Retina (tissue), 1 donor: ENCODE results near the gene SNTB2.
"Not testable (repeated sequence)": the region's sequence is repeated elsewhere in the genome, so short reads cannot be mapped to it uniquely, and the experiment has no call there.

Source experiments
- DNase-seq: peaks from one replicate; pipeline ENCODE4 v3.0.0-alpha.2; 2016

Gene SNTB2

DNA sequence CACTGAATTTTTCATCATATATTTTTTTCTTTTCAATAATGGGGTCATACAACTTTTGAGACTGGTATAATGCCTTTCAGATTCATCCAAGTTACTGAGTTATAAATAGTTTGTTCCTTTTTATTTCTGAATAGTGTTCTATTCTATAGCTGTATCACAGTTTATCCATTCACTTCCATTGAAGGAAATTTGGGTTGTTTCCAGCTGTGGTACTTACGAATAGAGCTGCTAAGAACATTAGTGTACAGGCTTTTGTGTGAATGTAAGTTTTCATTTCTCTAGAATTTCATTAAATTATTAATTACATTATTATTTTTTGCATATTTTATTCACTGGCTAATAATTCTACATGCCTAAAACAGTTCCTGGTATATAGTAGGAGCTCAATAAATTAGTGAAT lies 52.9 kb downstream of the SNTB2 start:
- DNase-seq = no peak

DNA sequence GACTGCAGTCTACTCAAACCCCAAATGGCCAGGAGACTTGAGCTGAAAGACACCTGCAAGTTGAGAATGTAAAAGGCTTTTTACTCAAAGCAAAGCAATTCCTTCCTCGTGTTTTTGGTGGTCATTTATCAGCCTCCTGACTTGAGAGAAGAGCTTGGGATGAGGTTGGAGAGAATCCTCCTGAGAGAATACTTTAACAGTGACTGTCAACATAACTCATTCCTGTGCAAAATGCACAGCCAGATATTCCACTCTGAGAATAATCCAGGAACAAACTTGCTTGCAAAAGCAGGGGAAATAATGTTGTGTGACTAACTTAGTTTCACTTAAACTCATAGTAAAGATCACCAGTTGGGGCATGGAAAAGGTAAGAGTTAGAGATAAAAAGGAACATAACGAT lies 53.4 kb downstream of the SNTB2 start:
- no peak for DNase-seq

DNA sequence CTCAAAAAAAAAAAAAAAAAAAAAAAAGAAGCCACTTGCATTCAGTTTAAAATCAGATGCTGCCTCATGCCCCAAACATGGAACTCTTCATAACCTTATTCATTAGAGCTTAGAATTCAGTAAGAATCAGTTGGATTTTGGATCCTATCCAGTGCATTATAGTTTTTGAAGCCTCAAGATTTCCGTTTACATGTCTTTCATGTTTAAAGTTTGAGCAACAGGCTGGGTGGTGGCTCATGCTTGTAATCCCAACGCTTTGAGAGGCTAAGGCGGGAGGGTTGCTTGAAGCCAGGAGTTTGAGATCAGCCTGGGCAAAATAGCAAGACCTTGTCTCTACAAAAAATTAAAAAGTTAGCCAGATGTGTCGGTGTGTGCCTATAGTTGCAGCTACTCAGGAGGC lies 55.0 kb downstream of the SNTB2 start:
- no peak for DNase-seq

DNA sequence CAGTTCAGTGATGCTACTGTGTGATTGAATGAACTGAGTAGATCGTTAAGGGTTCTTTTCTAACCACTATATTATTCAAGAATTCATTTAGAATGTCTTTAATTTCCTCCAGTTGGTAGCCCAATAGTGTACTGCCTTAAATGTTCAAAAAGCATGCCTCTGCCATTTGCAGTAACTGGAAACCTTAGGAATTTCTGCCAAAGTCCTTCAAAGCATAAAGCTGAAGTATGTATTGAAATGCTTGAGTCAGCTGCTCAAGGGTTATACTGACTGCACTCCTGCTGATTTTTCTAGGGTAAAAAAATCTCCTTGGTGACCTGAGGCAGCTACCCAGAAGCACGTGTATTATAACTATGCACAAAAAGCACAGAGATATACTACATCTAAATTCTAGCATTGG lies 56.5 kb downstream of the SNTB2 start:
- no peak for DNase-seq

DNA sequence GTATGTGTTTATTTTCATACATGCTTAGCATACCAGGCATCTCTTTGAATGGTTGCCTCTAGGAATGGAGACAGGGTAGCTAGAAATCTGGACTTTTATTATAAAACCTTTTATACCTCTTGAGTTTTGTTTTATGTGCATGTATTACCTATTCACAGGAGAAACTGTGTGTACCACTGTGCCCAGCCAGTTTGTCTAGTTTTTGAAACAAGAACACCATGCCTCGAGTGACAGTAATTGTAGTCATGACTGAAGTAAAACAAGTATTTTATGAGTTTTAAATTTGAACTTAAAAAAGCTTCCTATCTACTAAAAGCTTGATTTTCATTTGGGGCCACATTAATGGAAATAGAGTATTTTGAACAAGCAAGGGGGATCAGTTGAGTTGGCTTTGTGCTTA lies 57.4 kb downstream of the SNTB2 start:
- no peak for DNase-seq

DNA sequence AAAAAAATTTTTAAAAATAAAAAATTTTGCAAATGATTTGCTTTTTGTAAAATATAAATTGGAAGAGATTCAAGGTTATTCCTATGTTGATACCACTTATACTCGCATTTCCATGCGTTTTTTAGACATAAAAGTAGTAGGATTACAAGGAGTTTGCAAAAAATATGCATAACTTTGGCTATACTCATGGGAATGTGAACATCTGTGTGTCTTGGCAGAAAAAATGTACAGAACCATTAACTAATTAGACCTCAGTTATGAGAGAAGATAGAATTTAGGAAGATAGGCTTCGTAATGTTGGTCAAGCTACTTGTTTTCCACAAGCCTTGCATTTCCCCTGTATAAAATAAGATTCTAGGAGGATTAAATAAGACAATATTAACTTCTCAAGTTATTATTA lies 63.1 kb downstream of the SNTB2 start:
- DNase-seq = no peak

DNA sequence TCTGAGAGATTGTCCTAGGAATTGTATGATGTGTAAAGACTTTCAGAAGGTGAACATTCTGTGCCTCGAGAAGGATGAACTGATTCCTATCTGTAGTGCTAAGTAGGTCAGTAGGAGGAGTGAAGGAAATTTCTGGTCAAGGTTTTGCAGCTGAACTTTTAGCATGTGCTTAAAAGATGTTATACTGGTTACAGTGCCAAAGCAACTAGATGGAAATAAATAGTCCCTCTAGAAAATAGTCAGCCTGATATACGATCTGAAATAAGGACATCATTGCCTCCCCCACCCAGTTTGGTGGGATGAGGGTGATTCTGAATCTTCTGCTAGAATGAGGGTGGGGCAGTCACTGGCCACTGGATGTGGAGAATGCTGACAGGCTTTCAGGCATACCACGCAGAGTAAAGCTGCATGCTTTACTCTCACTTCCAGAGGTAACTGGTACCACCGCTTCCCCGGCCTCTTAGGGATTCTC lies 66.9 kb downstream of the SNTB2 start:
- DNase-seq = peak; percentile 1

DNA sequence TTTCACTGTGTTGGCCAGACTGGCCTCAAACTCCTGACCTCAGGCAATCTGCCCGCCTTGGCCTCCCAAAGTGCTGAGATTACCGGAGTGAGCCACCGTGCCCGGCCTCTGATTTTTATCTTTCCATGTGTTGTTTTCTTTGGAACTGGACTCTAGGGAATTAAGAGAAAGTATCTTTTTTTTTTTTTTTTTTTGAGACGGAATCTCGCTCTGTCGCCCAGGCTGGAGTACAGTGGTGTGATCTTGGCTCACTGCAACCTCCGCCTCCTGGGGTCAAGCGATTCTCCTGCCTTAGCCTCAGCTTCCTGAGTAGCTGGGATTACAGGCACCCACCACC lies 72.4 kb downstream of the SNTB2 start:
- not testable (repeated sequence) for DNase-seq

DNA sequence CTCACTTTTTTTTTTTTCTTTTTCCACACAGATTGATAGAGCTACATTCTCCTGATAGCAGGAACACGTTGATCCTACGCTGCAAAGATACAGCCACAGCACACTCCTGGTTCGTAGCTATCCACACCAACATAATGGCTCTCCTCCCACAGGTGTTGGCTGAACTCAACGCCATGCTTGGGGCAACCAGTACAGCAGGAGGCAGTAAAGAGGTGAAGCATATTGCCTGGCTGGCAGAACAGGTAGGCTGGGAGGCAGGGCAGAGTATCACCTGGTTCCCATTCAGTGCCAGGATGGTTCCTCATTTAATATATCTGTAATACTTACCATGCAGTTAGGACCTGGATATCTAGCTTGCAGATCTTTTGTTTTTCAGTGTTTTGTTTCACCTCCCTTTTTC lies 73.1 kb downstream of the SNTB2 start:
- no peak for DNase-seq

DNA sequence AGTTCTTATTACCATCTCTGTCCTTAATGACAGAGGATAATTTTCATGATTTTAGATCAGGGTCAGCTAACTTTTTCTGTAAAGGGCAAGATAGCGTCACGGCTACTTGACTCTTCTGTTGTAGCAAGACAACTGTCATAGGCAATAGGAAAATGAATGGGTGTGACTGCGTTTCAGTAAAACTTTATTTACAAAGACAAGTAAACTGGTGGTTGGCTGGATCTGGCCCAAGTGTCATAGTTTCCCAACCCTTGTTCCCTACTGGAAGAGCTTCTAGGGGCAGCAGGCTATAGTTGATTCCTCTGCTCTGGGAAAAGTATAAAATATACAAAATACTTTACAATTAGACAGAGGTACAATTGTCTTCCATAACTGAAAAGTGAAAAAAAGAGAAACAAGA lies 73.5 kb downstream of the SNTB2 start:
- no peak for DNase-seq

DNA sequence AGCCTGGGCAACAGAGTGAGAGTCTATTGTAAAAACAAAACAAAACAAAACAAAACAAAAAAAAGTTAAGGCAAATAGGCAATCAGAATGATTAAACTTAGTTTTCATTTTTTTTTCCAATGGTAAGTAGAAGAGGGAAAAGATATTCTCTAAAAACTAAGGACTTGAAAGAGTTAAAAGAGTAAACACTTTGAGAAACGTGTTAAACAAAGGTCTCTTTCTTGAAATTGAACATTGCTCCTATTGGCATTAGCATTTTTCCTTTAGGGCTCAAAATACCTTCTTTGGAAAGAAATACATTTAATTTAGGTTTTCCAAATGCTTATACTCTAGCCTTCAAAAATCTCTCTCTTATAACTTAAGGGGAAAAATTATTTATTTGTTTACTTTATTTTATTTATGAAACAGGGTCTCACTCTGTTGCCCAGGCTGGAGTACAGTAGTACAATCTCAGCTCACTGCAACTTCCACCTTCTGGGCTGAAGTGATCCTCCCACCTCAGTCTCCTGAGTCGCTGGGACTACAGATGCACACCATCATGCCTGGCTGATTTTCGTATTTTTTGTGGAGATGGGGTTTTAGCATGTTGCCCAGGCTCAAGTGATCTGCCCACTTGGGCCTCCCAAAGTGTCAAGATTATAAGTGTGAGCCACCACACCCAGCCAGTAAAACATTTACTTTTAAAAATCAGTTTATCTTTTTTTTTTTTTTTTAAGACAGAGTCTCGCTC lies 79.5 kb downstream of the SNTB2 start:
- no peak for DNase-seq

DNA sequence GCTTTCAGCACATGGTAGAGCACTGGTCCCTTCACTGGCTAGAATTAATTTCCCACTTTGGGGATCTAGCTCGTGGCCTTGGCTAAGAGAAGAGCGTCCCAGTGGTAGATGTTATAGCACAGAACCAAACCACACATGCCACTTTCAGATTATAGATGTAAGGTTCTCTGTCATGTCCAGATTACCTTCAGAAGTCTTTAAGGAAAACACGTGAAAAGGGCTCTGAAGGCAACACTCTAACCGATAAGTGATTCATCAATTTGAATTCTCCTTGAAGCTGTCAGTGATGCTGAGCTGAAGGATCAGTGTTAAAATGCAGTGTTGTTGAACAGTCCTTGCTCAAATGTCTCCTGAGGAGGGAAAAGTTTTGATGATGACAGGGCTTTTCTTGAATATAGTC lies 80.7 kb downstream of the SNTB2 start:
- no peak for DNase-seq

DNA sequence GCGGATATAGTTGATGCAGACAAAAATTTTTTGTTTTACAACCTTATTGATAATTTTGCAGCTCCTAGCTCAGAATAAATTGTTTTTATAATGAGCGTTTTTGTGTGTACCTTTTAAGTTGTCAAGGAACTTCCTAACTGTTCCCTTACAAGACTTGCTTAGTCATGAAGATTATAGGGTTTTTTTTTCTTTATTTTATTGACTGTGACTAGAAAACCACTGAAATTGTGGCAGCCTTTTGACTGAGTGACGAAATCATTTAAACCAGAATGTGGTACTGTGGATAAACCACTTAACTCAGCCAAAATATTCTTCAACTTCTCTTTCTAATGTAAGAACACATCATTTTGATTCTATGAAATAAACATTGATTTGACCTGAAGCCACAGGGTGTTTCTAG lies 83.4 kb downstream of the SNTB2 start:
- DNase-seq = no peak

DNA sequence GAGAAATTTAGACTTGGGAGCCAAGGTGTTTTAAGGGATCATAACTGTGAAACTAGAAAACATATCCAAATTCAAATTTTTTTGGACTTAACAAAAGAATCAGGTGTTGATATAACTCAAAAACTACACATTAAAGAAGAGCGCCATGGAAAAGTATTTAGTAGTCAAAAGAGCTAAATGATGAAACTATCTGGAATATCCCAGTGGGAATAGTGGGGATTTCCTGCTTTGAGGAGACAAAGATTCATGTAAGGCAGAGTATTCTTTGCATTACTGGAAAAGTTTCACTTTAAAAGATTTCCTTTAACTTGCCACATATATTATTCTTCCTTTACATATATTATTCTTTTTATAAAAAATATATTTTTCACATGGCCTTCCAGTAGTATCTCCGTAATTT lies 83.9 kb downstream of the SNTB2 start:
- DNase-seq = no peak

DNA sequence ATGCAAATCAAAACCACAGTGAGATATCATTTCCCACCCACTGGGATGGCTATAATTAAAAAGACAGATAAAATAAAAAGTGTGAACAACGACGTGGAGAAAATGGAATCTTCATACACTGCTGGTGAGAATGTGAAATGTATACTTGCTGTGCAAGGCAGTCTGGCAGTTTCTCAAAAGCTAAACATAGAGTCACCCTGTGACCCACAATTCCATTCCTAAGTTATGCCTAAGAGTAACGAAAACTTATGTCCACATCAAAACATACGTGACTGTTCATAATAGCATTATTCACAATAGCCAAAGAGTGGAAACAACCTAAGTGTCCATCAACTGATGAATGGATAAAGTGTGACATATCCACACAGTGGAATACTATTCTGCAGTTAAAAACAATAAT lies 86.0 kb downstream of the SNTB2 start:
- DNase-seq = no peak

DNA sequence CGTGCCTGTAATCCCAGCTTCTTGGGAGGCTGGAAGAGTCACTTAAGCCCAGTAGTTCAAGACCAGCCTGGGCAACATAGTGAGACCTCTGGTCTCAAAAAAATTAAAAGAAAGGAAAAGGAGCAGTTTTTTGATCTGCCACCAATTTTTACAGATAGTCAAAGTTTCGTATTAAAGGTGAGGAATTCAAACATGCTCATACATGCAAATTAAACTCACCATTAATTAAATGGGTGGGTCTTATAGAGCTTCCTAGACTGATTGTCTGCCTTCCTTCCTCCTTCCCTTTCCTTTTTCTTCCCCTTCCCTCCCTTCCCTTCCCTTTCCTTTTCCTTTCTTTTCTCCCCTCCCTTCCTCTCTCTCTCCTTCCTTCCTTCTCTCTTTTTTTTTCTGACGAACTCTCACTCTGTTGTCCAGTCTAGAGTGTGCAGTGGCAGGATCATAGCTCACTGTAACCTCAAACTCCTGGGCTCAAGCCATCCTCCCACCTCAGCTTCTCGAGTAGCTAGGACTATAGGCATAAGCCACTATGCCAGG lies 87.8 kb downstream of the SNTB2 start:
- DNase-seq = no peak

DNA sequence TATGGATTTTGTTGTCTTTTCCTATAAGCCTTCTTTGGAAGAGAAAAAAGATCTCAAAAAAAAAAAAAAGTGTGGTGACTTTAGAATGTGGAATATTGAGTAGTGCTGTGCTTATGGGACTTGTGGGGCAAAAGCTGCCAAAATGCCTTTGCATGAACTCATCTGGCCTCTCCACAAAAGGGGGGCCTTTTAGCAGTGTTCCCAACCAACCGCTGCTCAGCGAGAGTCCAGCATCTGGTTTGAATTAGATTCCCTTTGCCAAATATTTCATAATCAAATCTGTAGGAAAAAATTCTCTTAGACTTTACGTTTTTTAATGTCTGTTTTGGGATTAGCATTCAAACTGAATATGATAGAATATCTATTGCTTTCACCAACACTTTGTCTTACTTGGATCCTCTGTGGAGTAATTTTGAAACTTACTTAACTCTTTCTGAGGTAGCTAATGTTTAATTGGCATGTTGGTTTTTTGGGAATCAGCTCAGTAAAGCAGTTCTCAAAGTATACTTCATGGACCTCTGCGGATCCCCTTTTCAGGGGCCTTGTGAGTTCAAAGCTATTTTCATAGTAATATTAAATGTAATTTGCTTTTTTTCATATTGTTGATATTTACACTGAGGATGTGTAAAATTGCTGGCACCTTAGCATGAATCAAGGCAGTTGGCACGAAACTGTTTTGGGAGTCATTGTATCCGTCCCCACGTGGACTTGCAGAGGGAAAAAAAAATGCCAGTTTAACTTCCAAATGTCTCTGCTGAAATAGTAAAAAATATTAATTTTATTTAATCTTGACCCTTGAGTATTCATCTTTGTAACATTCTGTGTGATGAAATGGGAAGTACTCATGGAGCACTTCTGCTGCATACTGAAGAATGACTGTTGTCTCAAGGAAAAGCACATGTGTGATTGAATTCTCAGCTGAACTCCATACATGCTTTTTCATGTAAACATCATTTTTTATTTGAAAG lies 89.5 kb downstream of the SNTB2 start:
- DNase-seq = no peak

DNA sequence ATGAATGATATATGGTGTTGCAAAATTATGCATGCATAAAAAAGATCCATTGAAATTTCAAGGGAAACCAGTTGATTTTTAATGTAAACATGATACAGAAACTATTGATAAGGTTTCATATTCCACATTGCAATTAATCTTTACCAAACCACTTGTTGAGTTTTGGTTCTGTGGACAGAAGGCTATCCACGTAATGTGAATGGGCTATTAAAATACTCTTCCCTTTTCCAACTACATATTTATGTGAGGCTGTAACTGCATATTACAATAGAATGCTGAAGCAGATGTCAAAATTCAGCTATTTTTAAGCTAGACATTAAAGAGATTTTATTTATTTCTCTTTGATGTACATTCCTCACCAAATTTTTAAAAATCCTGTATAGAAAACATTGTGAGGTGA lies 90.4 kb downstream of the SNTB2 start:
- DNase-seq = no peak

DNA sequence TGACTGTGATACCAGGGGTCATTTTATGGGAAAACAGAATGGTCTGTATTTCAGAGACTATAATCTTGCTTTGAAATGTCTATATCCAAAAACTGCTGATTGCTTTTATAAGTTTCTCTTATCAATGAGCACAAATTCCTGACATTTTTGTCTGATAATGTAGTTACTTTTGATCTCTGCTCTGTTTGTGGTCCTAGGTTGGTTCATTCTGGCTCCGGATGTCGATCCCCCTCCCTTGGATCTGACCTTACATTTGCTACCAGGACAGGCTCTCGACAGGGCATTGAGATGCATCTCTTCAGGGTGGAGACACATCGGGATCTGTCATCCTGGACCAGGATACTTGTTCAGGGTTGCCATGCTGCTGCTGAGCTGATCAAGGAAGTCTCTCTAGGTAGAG lies 96.9 kb downstream of the SNTB2 start:
- no peak for DNase-seq

DNA sequence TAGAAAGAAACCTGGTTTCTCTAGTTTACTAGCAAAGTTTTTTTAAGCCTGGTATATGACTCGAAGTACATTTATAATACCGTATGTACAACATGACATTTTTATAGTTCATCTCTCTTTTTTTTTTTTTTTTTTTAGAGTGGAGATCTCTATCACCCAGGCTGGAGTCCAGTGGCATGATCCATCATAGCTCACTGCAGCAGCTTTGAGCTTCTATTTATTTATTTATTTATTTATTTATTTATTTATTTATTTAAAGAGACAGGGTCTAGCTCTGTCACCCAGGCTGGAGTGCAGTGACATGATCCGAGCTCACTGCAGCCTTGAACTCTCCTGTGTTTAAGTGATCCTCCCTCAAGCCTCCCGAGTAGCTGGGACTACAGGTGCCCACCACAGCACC lies 98.3 kb downstream of the SNTB2 start:
- DNase-seq = no peak

DNA sequence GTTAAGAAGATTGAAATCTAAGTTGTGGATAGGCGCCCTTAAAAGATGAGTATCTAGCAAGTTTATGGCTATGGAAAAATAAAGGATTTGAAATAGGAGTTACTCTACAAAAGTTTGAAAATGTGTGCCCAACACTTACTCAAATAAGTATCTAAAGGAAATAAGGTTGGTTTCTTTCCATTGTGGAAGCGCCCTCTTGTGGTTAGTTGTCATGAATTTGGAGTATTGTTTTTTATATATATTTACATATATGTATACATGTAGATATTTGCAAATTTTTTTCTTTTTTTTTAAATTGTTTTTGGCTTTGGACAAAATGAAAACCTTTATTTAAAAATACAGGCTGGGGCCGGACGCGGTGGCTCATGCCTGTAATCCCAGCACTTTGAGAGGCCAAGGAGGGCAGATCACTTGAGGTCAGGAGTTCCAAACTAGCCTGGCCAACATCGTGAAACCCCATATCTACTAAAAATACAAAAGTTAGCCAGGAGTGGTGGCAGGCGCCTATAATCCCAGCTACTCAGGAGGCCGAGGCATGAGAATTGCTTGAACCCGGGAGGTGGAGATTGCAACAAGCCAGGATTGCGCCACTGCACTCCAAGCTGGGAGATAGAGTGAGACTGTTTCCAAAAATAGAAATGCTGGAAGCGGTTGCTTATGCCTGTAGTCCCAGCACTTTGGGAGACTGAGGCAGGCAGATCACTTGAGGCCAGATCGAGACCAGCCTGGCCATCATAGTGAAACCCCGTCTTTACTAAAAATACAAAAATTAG lies 100.2 kb downstream of the SNTB2 start:
- DNase-seq = peak; percentile 48

DNA sequence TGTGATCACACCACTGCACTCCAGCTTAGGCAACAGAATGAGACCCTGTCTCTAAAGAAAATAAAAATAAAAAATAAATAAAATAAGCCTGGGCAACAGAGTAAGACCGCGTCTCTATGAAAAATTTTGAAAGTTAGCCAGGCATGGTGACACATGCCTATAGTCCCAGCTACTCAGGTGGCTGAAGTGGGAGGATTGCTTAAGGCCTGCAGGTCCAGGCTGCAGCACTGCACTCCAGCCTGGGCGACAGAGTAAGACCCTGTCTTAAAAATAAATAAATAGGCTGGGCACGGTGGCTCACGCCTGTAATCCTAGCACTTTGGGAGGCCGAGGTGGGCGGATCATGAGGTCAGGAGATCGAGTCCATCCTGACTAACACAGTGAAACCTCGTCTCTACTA lies 104.7 kb downstream of the SNTB2 start:
- DNase-seq = not testable (repeated sequence)

DNA sequence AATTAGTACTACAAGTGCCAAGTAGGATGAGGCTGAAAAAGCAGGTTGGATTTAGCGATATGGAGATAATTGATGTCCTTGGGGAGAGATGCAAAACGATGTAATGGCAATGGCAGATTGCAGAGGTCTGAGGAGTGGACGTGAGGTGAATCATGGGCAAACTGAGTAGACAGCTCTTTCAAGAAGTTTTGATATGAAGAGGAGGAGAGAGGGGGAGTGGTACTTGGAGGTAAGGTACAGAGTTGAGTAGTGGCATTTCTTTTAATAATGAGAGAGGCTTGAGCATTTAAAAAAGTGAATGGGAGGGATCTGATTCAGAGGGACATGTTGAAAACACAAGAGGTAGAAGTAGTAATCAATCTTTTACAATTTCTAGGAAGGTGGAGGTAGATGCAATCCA lies 106.4 kb downstream of the SNTB2 start:
- DNase-seq = peak; percentile 6
